A549 (cell line): ENCODE data around the gene RPL7L1. TPM values are rescaled to one million over a fixed set of nuclear protein-coding genes. Genes with fewer than 3 reads are reported as not detected.

Source experiments
- ATAC-seq, 2 experiments: fragments of 200-7000 bp in 1 of 2; fragments of >200 bp in 1 of 2; cut with Nextera tagmentation in 1 of 2; cut with Tn5 transposase in 1 of 2; 3 replicates each; pipeline versions ENCODE4 v1.8.0 to v1.9.1; 2018 to 2020; ENCODE audit warnings: mild to moderate bottlenecking in 1 of 2, moderate library complexity in 1 of 2
- CTCF ChIA-PET: fragments of 300-600 bp; sonication (Branson Sonifier 250); formaldehyde crosslinking; extraction: SDS; loops from one replicate; lab custom pipeline; 2021; ENCODE audit warnings: antibody characterized with exemption, inconsistent platforms; lab: Yijun Ruan, JAX
- POLR2A ChIA-PET: fragments of 350-600 bp; formaldehyde crosslinking; extraction: SDS; loops from one replicate; lab custom pipeline; 2021; ENCODE audit warnings: antibody characterized with exemption, inconsistent platforms; lab: Yijun Ruan, JAX
- DNase-seq, 2 experiments: peaks; one replicate each; pipeline versions ENCODE4 v3.0.0 to v3.0.0-alpha.2; 2011 to 2016; ENCODE audit warnings: low read depth in 1 of 2, low spot score in 1 of 2
- FAIRE-seq: peaks from 2 replicates; lab custom pipeline; 2011; peaks lifted over from hg19 to GRCh38; lab: Jason Lieb, UNC
- H3K27ac ChIP-seq, 2 experiments: fragments of >200 bp; sonication (Bioruptor Twin); formaldehyde crosslinking; 3 replicates each; pipeline ENCODE4 v1.5.1; 2016 to 2017
- H3K4me1 ChIP-seq: fragments of >200 bp; sonication (Bioruptor Twin); formaldehyde crosslinking; 3 replicates; pipeline ENCODE4 v1.6.1; 2016
- H3K4me2 ChIP-seq: fragments of >200 bp; sonication (Bioruptor Twin); formaldehyde crosslinking; 3 replicates; pipeline ENCODE4 v1.6.1; 2016
- H3K4me3 ChIP-seq: fragments of >200 bp; sonication (Bioruptor Twin); formaldehyde crosslinking; 3 replicates; pipeline ENCODE4 v1.5.1; 2016
- H3K9me3 ChIP-seq: fragments of >200 bp; sonication (Bioruptor Twin); formaldehyde crosslinking; 3 replicates; pipeline ENCODE4 v1.6.1; 2016
- ATOH8 ChIP-seq: fragments of 250-450 bp; sonication (Bioruptor Pico); IDR thresholded peaks from 2 replicates; pipeline ENCODE4 v1.5.0; 2020; ENCODE audit warnings: low read depth, mild to moderate bottlenecking, moderate library complexity
- CEBPB ChIP-seq, 2 experiments: fragments of >200 bp in 1 of 2; sonication (Bioruptor Twin) in 1 of 2; formaldehyde crosslinking in 1 of 2; IDR thresholded peaks; 2 replicates each; pipeline ENCODE4 v1.6.1; 2012 to 2016
- EHF ChIP-seq: fragments of 250-450 bp; sonication (Bioruptor Pico); IDR thresholded peaks from 2 replicates; pipeline ENCODE4 v1.5.0; 2020; ENCODE audit warnings: mild to moderate bottlenecking
- EP300 ChIP-seq, 2 experiments: fragments of >200 bp; sonication (Bioruptor Twin); formaldehyde crosslinking; IDR thresholded peaks; 2 replicates in 1 of 2; 3 replicates in 1 of 2; pipeline ENCODE4 v1.6.1; 2016 to 2017
- ESRRA ChIP-seq: fragments of 150-350 bp; IDR thresholded peaks from 2 replicates; pipeline ENCODE4 v1.6.1; 2014; ENCODE audit warnings: mild to moderate bottlenecking, low read length, borderline replicate concordance
- FOSB ChIP-seq: fragments of 250-450 bp; sonication (Bioruptor Pico); IDR thresholded peaks from 2 replicates; pipeline ENCODE4 v1.5.0; 2020; ENCODE audit warnings: mild to moderate bottlenecking, moderate library complexity
- FOSL2 ChIP-seq, 2 experiments: fragments of 450-650 bp in 1 of 2; fragments of >200 bp in 1 of 2; sonication (Bioruptor Twin) in 1 of 2; formaldehyde crosslinking; IDR thresholded peaks; 2 replicates each; pipeline versions ENCODE4 v1.5.0 to v1.6.1; 2016 to 2020; ENCODE audit warnings: mild to moderate bottlenecking in 1 of 2, moderate library complexity in 1 of 2
- FOXS1 ChIP-seq: fragments of 250-450 bp; sonication (Bioruptor Pico); IDR thresholded peaks from 2 replicates; pipeline ENCODE4 v1.5.0; 2020; ENCODE audit warnings: mild to moderate bottlenecking, moderate library complexity
- GATA3 ChIP-seq: IDR thresholded peaks from 2 replicates; pipeline ENCODE4 v1.6.1; 2012; ENCODE audit warnings: borderline replicate concordance
- HDAC2 ChIP-seq: fragments of 200-600 bp; sonication (generic); IDR thresholded peaks from 2 replicates; pipeline ENCODE4 v1.6.1; 2016
- HEYL ChIP-seq: fragments of 250-450 bp; sonication (Bioruptor Pico); IDR thresholded peaks from 2 replicates; pipeline ENCODE4 v1.8.0; 2021; ENCODE audit warnings: mild to moderate bottlenecking, moderate library complexity
- HOXA7 ChIP-seq: fragments of 250-450 bp; sonication (Bioruptor Pico); IDR thresholded peaks from 2 replicates; pipeline ENCODE4 v1.5.0; 2020; ENCODE audit warnings: mild to moderate bottlenecking, moderate library complexity
- JUNB ChIP-seq: fragments of >200 bp; sonication (Bioruptor Twin); formaldehyde crosslinking; IDR thresholded peaks from 2 replicates; pipeline ENCODE4 v1.6.1; 2016
- KDM1A ChIP-seq: fragments of 200-600 bp; sonication (generic); IDR thresholded peaks from 2 replicates; pipeline ENCODE4 v1.6.1; 2016; ENCODE audit warnings: low read depth, mild to moderate bottlenecking
- MAZ ChIP-seq: fragments of 150-350 bp; IDR thresholded peaks from 2 replicates; pipeline ENCODE4 v1.6.1; 2014; ENCODE audit warnings: antibody characterized with exemption, low read depth, low read length, borderline replicate concordance
- MYC ChIP-seq: IDR thresholded peaks from 2 replicates; pipeline ENCODE4 v1.6.1; 2012; ENCODE audit warnings: mild to moderate bottlenecking, inconsistent platforms, low read length, improper control_type of control experiment, borderline replicate concordance
- NR3C1 ChIP-seq: fragments of >200 bp; sonication (Bioruptor Twin); formaldehyde crosslinking; IDR thresholded peaks from 3 replicates; pipeline ENCODE4 v1.6.1; 2017
- PHF8 ChIP-seq: fragments of 200-600 bp; sonication (generic); IDR thresholded peaks from 2 replicates; pipeline ENCODE4 v1.6.1; 2016; ENCODE audit warnings: low read depth, mild to moderate bottlenecking, antibody characterized with exemption, moderate library complexity, borderline replicate concordance
- REST ChIP-seq: fragments of 200-600 bp; sonication (generic); IDR thresholded peaks from 2 replicates; pipeline ENCODE4 v1.6.1; 2016; ENCODE audit warnings: antibody characterized with exemption, mild to moderate bottlenecking, moderate library complexity
- RNF2 ChIP-seq: fragments of 200-600 bp; sonication (generic); IDR thresholded peaks from 2 replicates; pipeline ENCODE4 v1.6.1; 2016; ENCODE audit warnings: low read depth, mild to moderate bottlenecking, antibody characterized with exemption, moderate library complexity, borderline replicate concordance
- SMC3 ChIP-seq: fragments of >200 bp; sonication (Bioruptor Twin); formaldehyde crosslinking; IDR thresholded peaks from 3 replicates; pipeline ENCODE4 v1.6.1; 2018; ENCODE audit warnings: inconsistent platforms
- TFCP2L1 ChIP-seq: fragments of 250-450 bp; sonication (Bioruptor Pico); IDR thresholded peaks from 2 replicates; pipeline ENCODE4 v1.5.0; 2021; ENCODE audit warnings: mild to moderate bottlenecking
- ZFP36 ChIP-seq: fragments of 450-650 bp; IDR thresholded peaks from 2 replicates; pipeline ENCODE4 v1.6.1; 2014; ENCODE audit warnings: borderline replicate concordance; ENCODE audit not compliant: partially characterized antibody
- ZNF302 ChIP-seq: fragments of 250-450 bp; sonication (Bioruptor Pico); IDR thresholded peaks from 2 replicates; pipeline ENCODE4 v1.9.0; 2021; ENCODE audit warnings: inconsistent platforms, mild to moderate bottlenecking, moderate library complexity
- whole genome bisulfite sequencing: methylation state at CpG from one replicate; pipeline ENCODE4 v1.1.6; 2017; ENCODE audit errors: missing lambda C conversion rate; 5-methylcytosine and 5-hydroxymethylcytosine counted together
- polyA plus RNA-seq, 4 experiments: library from polyadenylated mRNA; depleted of rRNA in 3 of 4; stranded (reverse); fragments of >200 nt; fragmentation: RNase III in 1 of 4; extraction: RNeasy Plus Mini Kit Qiagen cat#74134 plus additional on column Dnase treatment in 1 of 4; gene quantifications; 2 replicates in 3 of 4; 3 replicates in 1 of 4; pipeline ENCODE4 v1.2.3, GENCODE V29; 2011 to 2017
- TF ChIP-seq, protein P1 (sequence below): fragments of >200 bp; sonication (Bioruptor Twin); formaldehyde crosslinking; IDR thresholded peaks from 3 replicates; pipeline ENCODE4 v1.6.1; 2016

RPL7L1 gene
- polyA plus RNA-seq, 2 of the 4 experiments (the other 2 are of a cell fraction) = 46.4 to 84.1 TPM

- no peak overlapping the region for H3K4me2 ChIP-seq
- ATAC-seq = no peak
- DNase-seq = no peak
- no peak overlapping the region for H3K4me3 ChIP-seq
- ChIA-PET CTCF (interaction anchor here (1.1 to 1.8 kb wide), 2 partner anchors 34 to 80 kb away, joined by 3 to 6 read pairs; no protein-coding TSS in a partner anchor), POLR2A (no interaction called here)
- TF ChIP-seq JUNB = no peak
- TF ChIP-seq PHF8 = no peak
- TF ChIP-seq HEYL (CRISPR knock-in tag) = no peak
- TF ChIP-seq ATOH8 (CRISPR knock-in tag) = no peak
- TF ChIP-seq RNF2 = no peak
- no peak for TF ChIP-seq ZFP36
- TF ChIP-seq GATA3 = no peak
- no peak for TF ChIP-seq EP300 (IDR thresholded peaks at IDR 0.05)
- TF ChIP-seq NR3C1 = no peak
- TF ChIP-seq CEBPB (IDR thresholded peaks at IDR 0.05) = no peak
- TF ChIP-seq MYC = no peak
- no peak for TF ChIP-seq ESRRA
- 97% methylated on average over 7 of the region's 7 CpGs for WGBS
- FAIRE-seq = no peak
- H3K4me1 ChIP-seq = peaks cover 8% of the 10 kb centered on the region; the same call in 1 of the 3 replicates
- no peaks in the 10 kb centered on the region for H3K9me3 ChIP-seq
- no peak overlapping the region for H3K27ac ChIP-seq
Measured at GRCh38 chr6:42935322-42935721, 55.9 kb downstream of the RPL7L1 start.

DNA sequence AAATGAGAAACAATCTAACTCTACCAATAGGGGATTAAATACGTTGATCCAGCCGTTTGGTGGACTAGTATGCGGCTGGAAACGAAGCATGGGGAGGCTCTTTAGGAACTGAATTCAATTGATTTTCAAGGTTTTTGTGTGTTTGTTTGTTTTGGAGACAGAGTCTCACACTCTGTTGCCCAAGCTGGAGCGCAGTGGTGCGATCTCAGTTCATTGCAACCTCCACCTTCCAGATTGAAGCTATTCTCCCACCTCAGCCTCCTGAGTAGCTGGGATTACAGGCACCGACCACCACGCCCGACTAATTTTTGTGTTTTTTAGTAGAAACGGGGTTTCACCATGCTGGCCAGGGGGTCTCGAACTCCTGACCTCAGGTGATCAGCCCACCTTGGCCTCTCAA, 57.0 kb downstream of the RPL7L1 start:
- H3K9me3 ChIP-seq = no peaks in the 10 kb centered on the region
- ChIA-PET POLR2A (no interaction called here), CTCF (interaction anchor here (1.3 kb wide), 1 partner anchor 28 kb away, joined by 4 read pairs; no protein-coding TSS in a partner anchor)

GRCh38 chr6:42937548-42938427, 58.4 kb downstream of the RPL7L1 start:
- H3K27ac ChIP-seq = no peak overlapping the region
- DNase-seq = no peak
- H3K4me1 ChIP-seq = no peaks in the 10 kb centered on the region
- 88% methylated on average over 11 of the region's 13 CpGs for WGBS
- ChIA-PET POLR2A (interaction anchor here (1.3 kb wide), 1 partner anchor 9 kb away, joined by 3 read pairs; the partner anchor contains the start of gene CNPY3), CTCF (interaction anchor here (1.3 kb wide), 1 partner anchor 27 kb away, joined by 4 read pairs; no protein-coding TSS in a partner anchor)
- FAIRE-seq = no peak
- no peak overlapping the region for H3K4me2 ChIP-seq
- TF ChIP-seq HEYL (CRISPR knock-in tag) (no peak), ZNF302 (CRISPR knock-in tag) (no peak), TFCP2L1 (no peak), FOXS1 (CRISPR knock-in tag) (no peak), EP300 (IDR thresholded peaks at IDR 0.05) (no peak), FOSL2 (IDR thresholded peaks at IDR 0.05) (no peak), FOSL2 (CRISPR knock-in tag; IDR thresholded peaks at IDR 0.05) (no peak), SMC3 (no peak), GATA3 (no peak), KDM1A (no peak), EHF (CRISPR knock-in tag) (no peak), HOXA7 (CRISPR knock-in tag) (no peak), REST (no peak), HDAC2 (no peak)
- TF ChIP-seq, protein P1, sequence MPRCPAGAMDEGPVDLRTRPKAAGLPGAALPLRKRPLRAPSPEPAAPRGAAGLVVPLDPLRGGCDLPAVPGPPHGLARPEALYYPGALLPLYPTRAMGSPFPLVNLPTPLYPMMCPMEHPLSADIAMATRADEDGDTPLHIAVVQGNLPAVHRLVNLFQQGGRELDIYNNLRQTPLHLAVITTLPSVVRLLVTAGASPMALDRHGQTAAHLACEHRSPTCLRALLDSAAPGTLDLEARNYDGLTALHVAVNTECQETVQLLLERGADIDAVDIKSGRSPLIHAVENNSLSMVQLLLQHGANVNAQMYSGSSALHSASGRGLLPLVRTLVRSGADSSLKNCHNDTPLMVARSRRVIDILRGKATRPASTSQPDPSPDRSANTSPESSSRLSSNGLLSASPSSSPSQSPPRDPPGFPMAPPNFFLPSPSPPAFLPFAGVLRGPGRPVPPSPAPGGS = no peak
- no peak overlapping the region for H3K4me3 ChIP-seq
- H3K9me3 ChIP-seq = no peaks in the 10 kb centered on the region
- ATAC-seq = no peak

More for the DNA sequence above, 57.0 kb downstream of the RPL7L1 start:
- FAIRE-seq = no peak
- H3K4me3 ChIP-seq = no peak overlapping the region
- WGBS = 90% methylated on average over 11 of the region's 11 CpGs
- no peak for TF ChIP-seq FOSB (CRISPR knock-in tag)
- no peak for TF ChIP-seq KDM1A
- TF ChIP-seq ZFP36 = no peak
- TF ChIP-seq MAZ = no peak
- no peak for ATAC-seq
- DNase-seq = no peak
- no peak overlapping the region for H3K27ac ChIP-seq
- no peaks in the 10 kb centered on the region for H3K4me1 ChIP-seq
- no peak overlapping the region for H3K4me2 ChIP-seq
